ENCODE data around the gene CADM3. TPM values are rescaled to one million over a fixed set of nuclear protein-coding genes. Genes with fewer than 3 reads are reported as not detected.
A peak's percentile ranks its signal among the peaks of the same experiment; 100 is the strongest.

CADM3 gene
- total RNA-seq = not detected

- no peak within 1 kb of the TSS for H3K4me3 Mint-ChIP-seq
- H3K4me1 Mint-ChIP-seq = no peaks in the 10 kb centered on the region
- no peaks in the 10 kb centered on the region for H3K36me3 Mint-ChIP-seq
- no peaks in the 10 kb centered on the region for H3K9me3 Mint-ChIP-seq
- no peak within 1 kb of the TSS for H3K27ac Mint-ChIP-seq
- DNase-seq = no peak
- peaks cover 70% of the 10 kb centered on the region for H3K27me3 Mint-ChIP-seq
Measured at GRCh38 chr1:159171254-159171687, at the start of gene CADM3. CADM3 (plus strand) TSS chr1:159171615; CDS start chr1:159171766, 151 bp downstream.

- Mint-ChIP-seq H3K27me3 (peaks cover 27% of the 10 kb centered on the region), H3K4me1 (peaks cover 3% of the 10 kb centered on the region), H3K4me3 (no peak overlapping the region), H3K9me3 (no peaks in the 10 kb centered on the region), H3K27ac (no peak overlapping the region), H3K36me3 (no peaks in the 10 kb centered on the region)
- DNase-seq = no peak
Measured at GRCh38 chr1:159122005-159122621, 49.3 kb upstream of the CADM3 start.

- no peak overlapping the region for H3K4me3 Mint-ChIP-seq
- no peaks in the 10 kb centered on the region for H3K9me3 Mint-ChIP-seq
- H3K36me3 Mint-ChIP-seq = no peaks in the 10 kb centered on the region
- H3K4me1 Mint-ChIP-seq = peaks cover 3% of the 10 kb centered on the region
- no peak overlapping the region for H3K27ac Mint-ChIP-seq
- H3K27me3 Mint-ChIP-seq = peaks cover 27% of the 10 kb centered on the region
- no peak for DNase-seq
Measured at GRCh38 chr1:159123587-159123986, 47.8 kb upstream of the CADM3 start.

- Mint-ChIP-seq H3K4me1 (no peaks in the 10 kb centered on the region), H3K9me3 (no peaks in the 10 kb centered on the region), H3K4me3 (no peak overlapping the region), H3K36me3 (no peaks in the 10 kb centered on the region), H3K27ac (no peak overlapping the region), H3K27me3 (no peaks in the 10 kb centered on the region)
- DNase-seq = peak; percentile 51
Measured at GRCh38 chr1:159132271-159132881, 39.0 kb upstream of the CADM3 start.

GRCh38 chr1:159140474-159140873 is 30.9 kb upstream of the CADM3 start:
- Mint-ChIP-seq H3K4me1 (no peaks in the 10 kb centered on the region), H3K9me3 (no peaks in the 10 kb centered on the region), H3K4me3 (no peak overlapping the region), H3K27me3 (peaks cover 13% of the 10 kb centered on the region), H3K27ac (no peak overlapping the region), H3K36me3 (no peaks in the 10 kb centered on the region)
- DNase-seq = no peak

GRCh38 chr1:159141584-159142390 is 29.6 kb upstream of the CADM3 start:
- DNase-seq = no peak
- Mint-ChIP-seq H3K27me3 (peaks cover 13% of the 10 kb centered on the region), H3K36me3 (no peaks in the 10 kb centered on the region), H3K27ac (no peak overlapping the region), H3K9me3 (no peaks in the 10 kb centered on the region), H3K4me1 (no peaks in the 10 kb centered on the region), H3K4me3 (no peak overlapping the region)

GRCh38 chr1:159142391-159142663 is 29.1 kb upstream of the CADM3 start:
- Mint-ChIP-seq H3K36me3 (no peaks in the 10 kb centered on the region), H3K27ac (no peak overlapping the region), H3K4me1 (no peaks in the 10 kb centered on the region), H3K9me3 (no peaks in the 10 kb centered on the region), H3K4me3 (no peak overlapping the region), H3K27me3 (peaks cover 13% of the 10 kb centered on the region)
- no peak for DNase-seq

- no peak for DNase-seq
- Mint-ChIP-seq H3K4me1 (no peaks in the 10 kb centered on the region), H3K9me3 (no peaks in the 10 kb centered on the region), H3K27me3 (peaks cover 13% of the 10 kb centered on the region), H3K36me3 (no peaks in the 10 kb centered on the region), H3K27ac (no peak overlapping the region), H3K4me3 (no peak overlapping the region)
Measured at GRCh38 chr1:159142726-159143510, 28.5 kb upstream of the CADM3 start.

GRCh38 chr1:159144571-159144970 is 26.8 kb upstream of the CADM3 start:
- peaks cover 4% of the 10 kb centered on the region for H3K27me3 Mint-ChIP-seq
- H3K4me3 Mint-ChIP-seq = no peak overlapping the region
- no peaks in the 10 kb centered on the region for H3K9me3 Mint-ChIP-seq
- H3K27ac Mint-ChIP-seq = no peak overlapping the region
- H3K36me3 Mint-ChIP-seq = no peaks in the 10 kb centered on the region
- no peak for DNase-seq
- H3K4me1 Mint-ChIP-seq = no peaks in the 10 kb centered on the region

- no peak overlapping the region for H3K27ac Mint-ChIP-seq
- no peak for DNase-seq
- no peaks in the 10 kb centered on the region for H3K4me1 Mint-ChIP-seq
Measured at GRCh38 chr1:159146980-159147379, 24.4 kb upstream of the CADM3 start.

GRCh38 chr1:159152031-159152430 is 19.4 kb upstream of the CADM3 start:
- H3K27me3 Mint-ChIP-seq = peaks cover 39% of the 10 kb centered on the region

More at GRCh38 chr1:159146980-159147379, 24.4 kb upstream of the CADM3 start:
- Mint-ChIP-seq H3K27me3 (peaks cover 15% of the 10 kb centered on the region), H3K36me3 (no peaks in the 10 kb centered on the region), H3K9me3 (no peaks in the 10 kb centered on the region), H3K4me3 (no peak overlapping the region)

GRCh38 chr1:159161001-159161718 is 10.3 kb upstream of the CADM3 start:
- Mint-ChIP-seq H3K4me3 (no peak overlapping the region), H3K27me3 (peaks cover 54% of the 10 kb centered on the region), H3K4me1 (peaks cover 2% of the 10 kb centered on the region), H3K27ac (no peak overlapping the region), H3K9me3 (no peaks in the 10 kb centered on the region), H3K36me3 (no peaks in the 10 kb centered on the region)
- DNase-seq = peak; percentile 58

More at GRCh38 chr1:159152031-159152430, 19.4 kb upstream of the CADM3 start:
- Mint-ChIP-seq H3K36me3 (no peaks in the 10 kb centered on the region), H3K9me3 (peaks cover 5% of the 10 kb centered on the region), H3K4me1 (no peaks in the 10 kb centered on the region), H3K4me3 (no peak overlapping the region), H3K27ac (no peak overlapping the region)
- no peak for DNase-seq

GRCh38 chr1:159161719-159162026 is 9.7 kb upstream of the CADM3 start:
- DNase-seq = no peak
- H3K9me3 Mint-ChIP-seq = no peaks in the 10 kb centered on the region
- H3K36me3 Mint-ChIP-seq = no peaks in the 10 kb centered on the region
- peaks cover 2% of the 10 kb centered on the region for H3K4me1 Mint-ChIP-seq
- H3K27me3 Mint-ChIP-seq = peaks cover 52% of the 10 kb centered on the region
- H3K27ac Mint-ChIP-seq = no peak overlapping the region
- H3K4me3 Mint-ChIP-seq = no peak overlapping the region

- Mint-ChIP-seq H3K9me3 (no peaks in the 10 kb centered on the region), H3K36me3 (no peaks in the 10 kb centered on the region), H3K27me3 (peaks cover 45% of the 10 kb centered on the region), H3K4me3 (no peak overlapping the region), H3K4me1 (peaks cover 2% of the 10 kb centered on the region), H3K27ac (no peak overlapping the region)
- no peak for DNase-seq
Measured at GRCh38 chr1:159162516-159163265, 8.7 kb upstream of the CADM3 start.
